ENCODE results near the gene CAMKK2.

The CAMKK2 gene

GRCh38 chr12:121239351-121240061 lies 57.0 kb downstream of the CAMKK2 start:
- no peaks in the 10 kb centered on the region for H3K4me1 ChIP-seq (ENCODE audit: control insufficient read depth, low read length)
- H3K4me3 ChIP-seq (ENCODE audit: low read length), result no peak overlapping the region
- no peaks in the 10 kb centered on the region for H3K9me2 ChIP-seq (replicated peaks; ENCODE audit: control insufficient read depth, low read length)
- no peaks in the 10 kb centered on the region for H3K9me3 ChIP-seq (ENCODE audit: control insufficient read depth, insufficient read depth, low read length)
- H3K27ac ChIP-seq (ENCODE audit: low read depth, low read length), result no peak overlapping the region
- H3K79me2 ChIP-seq (ENCODE audit: control insufficient read depth, low read length), result no peaks in the 10 kb centered on the region
- H4K20me1 ChIP-seq (ENCODE audit: control insufficient read depth, insufficient read depth, low read depth, low read length), result no peaks in the 10 kb centered on the region
- TF ChIP-seq, protein P1, sequence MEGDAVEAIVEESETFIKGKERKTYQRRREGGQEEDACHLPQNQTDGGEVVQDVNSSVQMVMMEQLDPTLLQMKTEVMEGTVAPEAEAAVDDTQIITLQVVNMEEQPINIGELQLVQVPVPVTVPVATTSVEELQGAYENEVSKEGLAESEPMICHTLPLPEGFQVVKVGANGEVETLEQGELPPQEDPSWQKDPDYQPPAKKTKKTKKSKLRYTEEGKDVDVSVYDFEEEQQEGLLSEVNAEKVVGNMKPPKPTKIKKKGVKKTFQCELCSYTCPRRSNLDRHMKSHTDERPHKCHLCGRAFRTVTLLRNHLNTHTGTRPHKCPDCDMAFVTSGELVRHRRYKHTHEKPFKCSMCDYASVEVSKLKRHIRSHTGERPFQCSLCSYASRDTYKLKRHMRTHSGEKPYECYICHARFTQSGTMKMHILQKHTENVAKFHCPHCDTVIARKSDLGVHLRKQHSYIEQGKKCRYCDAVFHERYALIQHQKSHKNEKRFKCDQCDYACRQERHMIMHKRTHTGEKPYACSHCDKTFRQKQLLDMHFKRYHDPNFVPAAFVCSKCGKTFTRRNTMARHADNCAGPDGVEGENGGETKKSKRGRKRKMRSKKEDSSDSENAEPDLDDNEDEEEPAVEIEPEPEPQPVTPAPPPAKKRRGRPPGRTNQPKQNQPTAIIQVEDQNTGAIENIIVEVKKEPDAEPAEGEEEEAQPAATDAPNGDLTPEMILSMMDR (IDR thresholded peaks at IDR 0.05; ENCODE audit: low read depth, low read length, poor library complexity, severe bottlenecking), result no peak
- no peak for TF ChIP-seq EZH2phosphoT487 (IDR thresholded peaks at IDR 0.05; ENCODE audit: borderline replicate concordance, low read length)
- H3K36me3 ChIP-seq (ENCODE audit: control insufficient read depth, low read length), result peaks cover 14% of the 10 kb centered on the region; the same call in 1 of the 2 replicates
- H3F3A ChIP-seq (ENCODE audit: control insufficient read depth, insufficient read depth), result no peaks in the 10 kb centered on the region
- H3K4me2 ChIP-seq (ENCODE audit: low read length), result no peak overlapping the region
- H3K27me3 ChIP-seq (ENCODE audit: control insufficient read depth, low read length), result no peaks in the 10 kb centered on the region

DNA sequence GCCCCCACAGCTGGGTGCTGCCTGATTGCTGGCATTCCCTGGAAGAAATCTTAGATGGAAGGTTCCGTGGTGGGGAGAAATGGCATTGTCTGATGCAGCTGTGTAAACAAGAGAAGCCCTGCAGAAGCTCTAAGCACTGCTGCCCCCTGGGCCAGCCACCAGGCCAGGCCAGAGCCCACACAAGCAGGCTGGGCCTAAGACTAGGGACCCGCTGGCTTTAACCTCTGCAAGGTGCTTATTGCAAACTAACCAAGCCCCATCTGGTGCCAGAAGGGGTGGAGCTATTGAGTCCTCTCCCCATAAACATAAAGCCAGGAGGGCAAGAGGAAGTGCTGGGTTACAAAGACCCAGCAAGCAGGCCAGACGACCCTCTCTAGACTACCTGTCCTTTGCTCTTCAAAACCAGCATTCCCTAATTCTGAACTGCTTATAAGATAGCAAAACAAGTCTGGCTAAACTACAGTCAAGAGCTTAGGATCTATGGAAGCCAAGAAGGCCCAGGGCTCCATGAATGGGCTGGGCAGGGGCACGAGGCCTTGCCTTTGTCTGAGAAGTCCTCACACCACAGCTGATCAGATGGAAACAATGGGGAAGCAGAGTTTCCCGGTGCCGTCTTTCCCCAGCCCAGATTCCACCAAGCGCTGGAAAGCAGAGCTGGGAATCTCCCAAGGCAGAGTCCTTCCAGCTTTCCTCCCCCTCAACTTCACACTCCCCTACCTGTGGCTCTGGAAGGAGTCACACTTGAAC lies 57.7 kb downstream of the CAMKK2 start:
- no peak overlapping the region for H3K4me3 ChIP-seq (ENCODE audit: low read length)
- H3K9me3 ChIP-seq (ENCODE audit: control insufficient read depth, insufficient read depth, low read length), result no peaks in the 10 kb centered on the region
- H3K36me3 ChIP-seq (ENCODE audit: control insufficient read depth, low read length), result peaks cover 13% of the 10 kb centered on the region; the same call in 1 of the 2 replicates
- no peaks in the 10 kb centered on the region for H3K4me1 ChIP-seq (ENCODE audit: control insufficient read depth, low read length)
- H3K27ac ChIP-seq (ENCODE audit: low read depth, low read length), result no peak overlapping the region
- no peaks in the 10 kb centered on the region for H3F3A ChIP-seq (ENCODE audit: control insufficient read depth, insufficient read depth)
- TF ChIP-seq, protein P1 (IDR thresholded peaks at IDR 0.05; ENCODE audit: low read depth, low read length, poor library complexity, severe bottlenecking), result no peak
- no peak for TF ChIP-seq EZH2phosphoT487 (IDR thresholded peaks at IDR 0.05; ENCODE audit: borderline replicate concordance, low read length)
- no peaks in the 10 kb centered on the region for H3K9me2 ChIP-seq (replicated peaks; ENCODE audit: control insufficient read depth, low read length)
- H3K27me3 ChIP-seq (ENCODE audit: control insufficient read depth, low read length), result no peaks in the 10 kb centered on the region
- no peak overlapping the region for H3K4me2 ChIP-seq (ENCODE audit: low read length)
- no peaks in the 10 kb centered on the region for H3K79me2 ChIP-seq (ENCODE audit: control insufficient read depth, low read length)
- H4K20me1 ChIP-seq (ENCODE audit: control insufficient read depth, insufficient read depth, low read depth, low read length), result no peaks in the 10 kb centered on the region

GRCh38 chr12:121238086-121238485 lies 58.4 kb downstream of the CAMKK2 start:
- Histone ChIP-seq H3K4me3 (ENCODE audit: low read length) (no peak overlapping the region), H4K20me1 (ENCODE audit: control insufficient read depth, insufficient read depth, low read depth, low read length) (no peaks in the 10 kb centered on the region), H3K27ac (ENCODE audit: low read depth, low read length) (no peak overlapping the region), H3K27me3 (ENCODE audit: control insufficient read depth, low read length) (no peaks in the 10 kb centered on the region), H3K36me3 (ENCODE audit: control insufficient read depth, low read length) (peaks cover 6% of the 10 kb centered on the region; the same call in 1 of the 2 replicates), H3K4me2 (ENCODE audit: low read length) (no peak overlapping the region), H3F3A (ENCODE audit: control insufficient read depth, insufficient read depth) (no peaks in the 10 kb centered on the region), H3K79me2 (ENCODE audit: control insufficient read depth, low read length) (no peaks in the 10 kb centered on the region), H3K4me1 (ENCODE audit: control insufficient read depth, low read length) (no peaks in the 10 kb centered on the region), H3K9me3 (ENCODE audit: control insufficient read depth, insufficient read depth, low read length) (no peaks in the 10 kb centered on the region), H3K9me2 (replicated peaks; ENCODE audit: control insufficient read depth, low read length) (no peaks in the 10 kb centered on the region)
- TF ChIP-seq EZH2phosphoT487 (IDR thresholded peaks at IDR 0.05; ENCODE audit: borderline replicate concordance, low read length), result no peak
- TF ChIP-seq, protein P1 (IDR thresholded peaks at IDR 0.05; ENCODE audit: low read depth, low read length, poor library complexity, severe bottlenecking), result no peak

Measured in DOHH2 (cell line).